Liver (tissue), 9 donors: ENCODE data around the gene HSH2D. TPM values are rescaled to one million over a fixed set of nuclear protein-coding genes. Genes with fewer than 3 reads are reported as not detected.

Experiments used
- DNase-seq: peaks from one replicate; pipeline ENCODE4 v3.0.0-alpha.2; 2017; ENCODE audit warnings: low spot score
- H3K27ac ChIP-seq, 2 donors: one replicate each; pipeline ENCODE4 v1.7.0; 2013; ENCODE audit warnings: inconsistent platforms in 2 of 2, low read length in 2 of 2, control low read depth in 1 of 2, low read depth in 1 of 2, mild to moderate bottlenecking in 1 of 2
- H3K27me3 ChIP-seq, 4 donors: one replicate each; pipeline versions ENCODE4 v1.6.1 to v1.7.0; 2013; ENCODE audit warnings: low read length in 3 of 4, inconsistent platforms in 1 of 4, mild to moderate bottlenecking in 1 of 4, moderate library complexity in 1 of 4; ENCODE audit not compliant: control insufficient read depth in 4 of 4, insufficient read depth in 4 of 4
- H3K36me3 ChIP-seq, 4 donors: one replicate each; pipeline versions ENCODE4 v1.6.1 to v1.7.0; 2013; ENCODE audit warnings: low read length in 3 of 4, mild to moderate bottlenecking in 3 of 4, low read depth in 1 of 4, moderate library complexity in 1 of 4; ENCODE audit not compliant: control insufficient read depth in 4 of 4, insufficient read depth in 3 of 4
- H3K4me1 ChIP-seq, 4 donors: one replicate each; pipeline versions ENCODE4 v1.6.1 to v1.7.0; 2013; ENCODE audit warnings: low read length in 3 of 4, mild to moderate bottlenecking in 3 of 4, moderate library complexity in 1 of 4; ENCODE audit not compliant: control insufficient read depth in 4 of 4, insufficient read depth in 4 of 4
- H3K4me3 ChIP-seq, 3 donors: one replicate each; pipeline versions ENCODE4 v1.6.1 to v1.7.0; 2013; ENCODE audit warnings: low read length in 3 of 3, control low read depth in 1 of 3, low read depth in 1 of 3, mild to moderate bottlenecking in 1 of 3
- H3K9ac ChIP-seq, 2 donors: one replicate each; pipeline ENCODE4 v1.7.0; 2013; ENCODE audit warnings: low read length in 2 of 2, mild to moderate bottlenecking in 2 of 2, moderate library complexity in 2 of 2, control low read depth in 1 of 2, low read depth in 1 of 2
- H3K9me3 ChIP-seq, 4 donors: one replicate each; pipeline versions ENCODE4 v1.6.1 to v1.7.0; 2013; ENCODE audit warnings: low read length in 3 of 4; ENCODE audit not compliant: control insufficient read depth in 4 of 4
- CTCF ChIP-seq: fragments of 150-350 bp; IDR thresholded peaks from 2 replicates; pipeline ENCODE4 v1.5.1; 2017; ENCODE audit warnings: improper control_type of control experiment, low read depth, low read length; ENCODE audit not compliant: missing input control
- EGR1 ChIP-seq, 2 donors: IDR thresholded peaks; 2 replicates each; pipeline ENCODE4 v1.6.1; 2016 to 2018; ENCODE audit warnings: antibody characterized with exemption in 2 of 2, low read depth in 2 of 2
- FOXA1 ChIP-seq: IDR thresholded peaks from 2 replicates; pipeline ENCODE4 v1.6.1; 2016; ENCODE audit warnings: antibody characterized with exemption
- FOXA2 ChIP-seq: IDR thresholded peaks from 2 replicates; pipeline ENCODE4 v1.6.1; 2016; ENCODE audit warnings: antibody characterized with exemption
- GABPA ChIP-seq, 2 donors: IDR thresholded peaks in 1 of 2; conservative IDR thresholded peaks in 1 of 2; 2 replicates each; pipeline ENCODE4 v1.6.1; 2016; ENCODE audit warnings: antibody characterized with exemption in 2 of 2, mild to moderate bottlenecking in 1 of 2, moderate library complexity in 1 of 2
- HNF4A ChIP-seq, 2 donors: conservative IDR thresholded peaks; 2 replicates each; pipeline ENCODE4 v1.6.1; 2016; ENCODE audit warnings: antibody characterized with exemption in 2 of 2, mild to moderate bottlenecking in 2 of 2
- JUND ChIP-seq, 2 donors: IDR thresholded peaks; 2 replicates each; pipeline ENCODE4 v1.6.1; 2016; ENCODE audit warnings: antibody characterized with exemption in 2 of 2
- MAX ChIP-seq: IDR thresholded peaks from 2 replicates; pipeline ENCODE4 v1.6.1; 2016; ENCODE audit warnings: antibody characterized with exemption
- NR2F2 ChIP-seq: IDR thresholded peaks from 2 replicates; pipeline ENCODE4 v1.6.1; 2016; ENCODE audit warnings: antibody characterized with exemption
- RAD21 ChIP-seq, 2 donors: IDR thresholded peaks; 2 replicates each; pipeline ENCODE4 v1.6.1; 2016; ENCODE audit warnings: antibody characterized with exemption in 2 of 2, mild to moderate bottlenecking in 2 of 2
- REST ChIP-seq: IDR thresholded peaks from 2 replicates; pipeline ENCODE4 v1.6.1; 2016; ENCODE audit warnings: antibody characterized with exemption, mild to moderate bottlenecking
- RXRA ChIP-seq, 2 donors: IDR thresholded peaks; 2 replicates each; pipeline ENCODE4 v1.6.1; 2017 to 2018; ENCODE audit warnings: antibody characterized with exemption in 2 of 2, mild to moderate bottlenecking in 1 of 2
- SP1 ChIP-seq: IDR thresholded peaks from 2 replicates; pipeline ENCODE4 v1.6.1; 2018; ENCODE audit warnings: antibody characterized with exemption, mild to moderate bottlenecking
- TAF1 ChIP-seq: conservative IDR thresholded peaks from 2 replicates; pipeline ENCODE4 v1.6.1; 2016; ENCODE audit warnings: antibody characterized with exemption, mild to moderate bottlenecking
- YY1 ChIP-seq: IDR thresholded peaks from 2 replicates; pipeline ENCODE4 v1.6.1; 2016; ENCODE audit warnings: antibody characterized with exemption, mild to moderate bottlenecking
- WGBS: extraction: QIAGEN DNeasy Blood & Tissue Kit; methylation state at CpG from one replicate; pipeline ENCODE4 v1.1.7; 2013; 5-methylcytosine and 5-hydroxymethylcytosine counted together
- polyA plus RNA-seq, 2 donors: library from polyadenylated mRNA; stranded (reverse) in 1 of 2; unstranded in 1 of 2; fragments of 200-250 nt in 1 of 2; fragments of >200 nt in 1 of 2; fragmentation: Nextera tagmentation in 1 of 2; extraction: Ambion mirVana in 1 of 2; gene quantifications; one replicate each; pipeline versions ENCODE4 v1.2.1 to v1.2.3, GENCODE V29; 2013 to 2015
- total RNA-seq, 2 donors: library from RNA; depleted of rRNA; stranded (reverse); fragments of >200 nt; gene quantifications; one replicate each; pipeline ENCODE4 v1.2.3, GENCODE V29; 2014
- donor health status: healthy.
- donor health status: healthy.
- donor health status: healthy.
- donor health status: healthy.
- donor health status: healthy.

The HSH2D gene
- total and polyA plus RNA-seq, 4 donors: 0.33 to 2.9 (median 1.2) TPM

GRCh38 chr19:16168465-16169081 is 25.1 kb downstream of the HSH2D start:
- no peak for TF ChIP-seq RAD21 (IDR thresholded peaks at IDR 0.05)
- TF ChIP-seq RXRA (IDR thresholded peaks at IDR 0.05): no peak
- TF ChIP-seq MAX: no peak
- TF ChIP-seq YY1: no peak
- TF ChIP-seq REST: no peak
- TF ChIP-seq SP1: no peak
- TF ChIP-seq CTCF: no peak
- TF ChIP-seq GABPA (IDR thresholded peaks at IDR 0.05 in 1 of 2, conservative IDR thresholded peaks at IDR 0.05 in 1 of 2): no peak
- no peak for TF ChIP-seq JUND (IDR thresholded peaks at IDR 0.05)
- TF ChIP-seq TAF1: no peak
- TF ChIP-seq HNF4A (conservative IDR thresholded peaks at IDR 0.05): no peak
- no peak for TF ChIP-seq NR2F2
- TF ChIP-seq FOXA2: no peak
- no peak for TF ChIP-seq EGR1 (IDR thresholded peaks at IDR 0.05; ENCODE audit: low read depth in 2 of 2)
- no peak for TF ChIP-seq FOXA1
- Histone ChIP-seq H3K9ac (no peak overlapping the region), H3K36me3 (no peaks in the 10 kb centered on the region), H3K4me1 (peaks cover 2 to 9% (median 6%) of the 10 kb centered on the region in 4 donors), H3K4me3 (no peak overlapping the region), H3K27me3 (no peaks in the 10 kb centered on the region), H3K27ac (no peak overlapping the region), H3K9me3 (no peaks in the 10 kb centered on the region)
- WGBS: 68% methylated on average over 2 of the region's 2 CpGs
- DNase-seq: no peak

GRCh38 chr19:16170134-16170533 is 26.6 kb downstream of the HSH2D start:
- Histone ChIP-seq H3K27ac (no peak overlapping the region), H3K9me3 (no peaks in the 10 kb centered on the region), H3K36me3 (no peaks in the 10 kb centered on the region), H3K27me3 (no peaks in the 10 kb centered on the region), H3K9ac (no peak overlapping the region), H3K4me3 (no peak overlapping the region), H3K4me1 (no peaks in the 10 kb centered on the region)
- TF ChIP-seq RAD21 (IDR thresholded peaks at IDR 0.05) (no peak), MAX (no peak), EGR1 (IDR thresholded peaks at IDR 0.05; ENCODE audit: low read depth in 2 of 2) (no peak), FOXA1 (no peak), GABPA (IDR thresholded peaks at IDR 0.05 in 1 of 2, conservative IDR thresholded peaks at IDR 0.05 in 1 of 2) (no peak), CTCF (no peak), RXRA (IDR thresholded peaks at IDR 0.05) (no peak), JUND (IDR thresholded peaks at IDR 0.05) (no peak)
- no peak for DNase-seq
- WGBS: 95% methylated on average over 1 of the region's 1 CpG
